Karpas-422 (cell line): Measurements from ENCODE around the gene POLN. TPM values are rescaled to one million over a fixed set of nuclear protein-coding genes. Genes with fewer than 3 reads are reported as not detected.

Source experiments
- DNase-seq: peaks from one replicate; pipeline ENCODE4 v3.0.0-alpha.2; 2015
- H2AFZ ChIP-seq: fragments of 200-600 bp; sonication (generic); 2 replicates; pipeline ENCODE4 v1.6.1; 2014; ENCODE audit warnings: antibody characterized with exemption, low read length, mixed read lengths
- H3K27ac ChIP-seq: fragments of 200-600 bp; sonication (generic); 2 replicates; pipeline ENCODE4 v1.5.1; 2014; ENCODE audit warnings: mild to moderate bottlenecking, low read length, moderate library complexity
- H3K27me3 ChIP-seq: fragments of 200-600 bp; sonication (generic); 2 replicates; pipeline ENCODE4 v1.6.1; 2014; ENCODE audit warnings: low read length, mixed read lengths
- H3K36me3 ChIP-seq: fragments of 200-600 bp; sonication (generic); 2 replicates; pipeline ENCODE4 v1.6.1; 2014; ENCODE audit warnings: low read length, mixed read lengths; ENCODE audit not compliant: insufficient read depth
- H3K4me1 ChIP-seq: fragments of 200-600 bp; sonication (generic); 2 replicates; pipeline ENCODE4 v1.6.1; 2014; ENCODE audit warnings: mild to moderate bottlenecking, low read length, mixed read lengths
- H3K4me2 ChIP-seq: fragments of 200-600 bp; sonication (generic); 2 replicates; pipeline ENCODE4 v1.6.1; 2014; ENCODE audit warnings: low read length, low read depth, mild to moderate bottlenecking; ENCODE audit not compliant: poor library complexity, severe bottlenecking
- H3K4me3 ChIP-seq: fragments of 200-600 bp; sonication (generic); 2 replicates; pipeline ENCODE4 v1.5.1; 2014; ENCODE audit warnings: mild to moderate bottlenecking, antibody characterized with exemption, low read length, mixed read lengths
- H3K79me2 ChIP-seq: fragments of 200-600 bp; sonication (generic); 2 replicates; pipeline ENCODE4 v1.6.1; 2014; ENCODE audit warnings: mild to moderate bottlenecking, low read length, mixed read lengths
- H3K9ac ChIP-seq: fragments of 200-600 bp; sonication (generic); 2 replicates; pipeline ENCODE4 v1.6.0; 2014; ENCODE audit warnings: low read length
- H3K9me2 ChIP-seq: fragments of 200-600 bp; sonication (generic), shearing (Covaris generic); replicated peaks from 2 replicates; pipeline ENCODE4 v1.6.0; 2014; ENCODE audit warnings: mild to moderate bottlenecking, low read length, moderate library complexity; ENCODE audit not compliant: insufficient read depth
- H3K9me3 ChIP-seq: fragments of 300-700, 200-600 bp; sonication (generic); 2 replicates; pipeline ENCODE4 v1.6.1; 2014; ENCODE audit warnings: low read length, mixed read lengths
- H4K20me1 ChIP-seq: fragments of 200-600 bp; sonication (generic); 2 replicates; pipeline ENCODE4 v1.6.1; 2014; ENCODE audit warnings: mild to moderate bottlenecking, antibody characterized with exemption, low read length, low read depth; ENCODE audit not compliant: insufficient read depth
- total RNA-seq: library from RNA; depleted of rRNA; stranded (reverse); fragments of >200 nt; shearing (Covaris generic); gene quantifications from 2 replicates; pipeline ENCODE4 v1.2.3, GENCODE V29; 2014; ENCODE audit warnings: low replicate concordance

The POLN gene
- total RNA-seq, 1 experiment from 2014 or later: 4.3 TPM

DNA sequence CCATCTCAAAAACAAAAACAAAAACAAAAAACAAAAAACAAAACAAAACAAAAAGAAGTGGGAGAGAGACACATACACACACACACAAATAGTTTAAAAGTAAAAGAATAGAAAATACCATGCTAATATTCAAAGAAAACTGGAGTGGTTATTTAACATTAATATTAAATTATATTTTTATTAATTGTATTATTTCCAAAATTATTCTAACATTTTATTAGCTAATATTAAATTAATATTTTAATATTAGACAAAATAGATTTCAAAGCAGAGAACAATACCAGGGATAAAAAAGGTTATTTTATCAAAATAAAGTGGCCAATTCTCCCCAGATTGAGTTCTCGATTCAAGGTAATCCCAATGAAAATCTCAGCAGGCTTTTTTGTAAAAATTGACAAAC is 91.8 kb downstream of the POLN start:
- no peak overlapping the region for H3K4me2 ChIP-seq
- no peaks in the 10 kb centered on the region for H4K20me1 ChIP-seq
- no peaks in the 10 kb centered on the region for H3K27me3 ChIP-seq
- DNase-seq: no peak
- H3K4me3 ChIP-seq: no peak overlapping the region
- H3K9ac ChIP-seq: no peak overlapping the region
- H2AFZ ChIP-seq: no peak overlapping the region
- no peaks in the 10 kb centered on the region for H3K9me2 ChIP-seq
- no peaks in the 10 kb centered on the region for H3K4me1 ChIP-seq
- H3K36me3 ChIP-seq: peaks cover 3% of the 10 kb centered on the region; the same call in 1 of the 2 replicates
- peaks cover 6% of the 10 kb centered on the region; the same call in 1 of the 2 replicates for H3K9me3 ChIP-seq
- no peak overlapping the region for H3K27ac ChIP-seq
- H3K79me2 ChIP-seq: no peaks in the 10 kb centered on the region

DNA sequence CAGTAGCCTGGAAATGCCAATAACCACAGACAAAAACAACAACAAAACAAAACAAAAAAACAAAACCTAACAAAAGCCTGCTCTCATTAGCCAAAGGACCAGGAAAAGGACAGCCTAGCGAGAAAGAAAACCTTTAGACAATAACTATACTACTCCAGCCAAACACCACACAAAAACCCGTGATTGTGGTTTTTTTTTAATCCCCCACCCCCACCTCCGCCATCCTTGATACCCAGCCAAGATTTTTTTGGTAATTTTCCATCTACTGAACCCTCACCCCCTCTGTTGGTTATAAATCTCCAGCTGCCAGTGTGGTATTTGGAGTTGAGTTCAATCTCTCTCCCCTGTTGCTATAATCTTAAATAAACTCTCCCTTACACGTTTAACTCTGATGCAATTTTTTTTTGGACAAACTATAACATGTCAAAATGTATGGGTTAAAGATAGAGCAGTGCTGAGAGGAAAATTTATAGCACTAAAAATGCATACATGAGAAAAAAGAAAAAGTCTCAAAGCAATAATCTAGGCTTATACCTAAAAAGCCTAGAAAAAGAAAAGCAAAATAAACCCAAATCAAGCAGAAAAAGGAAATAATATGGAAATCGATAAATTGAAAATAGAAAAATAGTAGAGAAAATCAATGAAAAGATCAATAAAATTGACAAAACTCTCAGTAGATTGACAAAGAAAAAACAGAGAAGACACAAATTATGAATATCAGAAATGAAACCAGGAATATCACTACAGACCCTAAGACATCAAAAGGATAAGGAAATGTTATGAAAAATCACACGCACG is 99.1 kb downstream of the POLN start:
- DNase-seq: no peak
- Histone ChIP-seq H3K4me2 (no peak overlapping the region), H3K9me2 (no peaks in the 10 kb centered on the region)

DNA sequence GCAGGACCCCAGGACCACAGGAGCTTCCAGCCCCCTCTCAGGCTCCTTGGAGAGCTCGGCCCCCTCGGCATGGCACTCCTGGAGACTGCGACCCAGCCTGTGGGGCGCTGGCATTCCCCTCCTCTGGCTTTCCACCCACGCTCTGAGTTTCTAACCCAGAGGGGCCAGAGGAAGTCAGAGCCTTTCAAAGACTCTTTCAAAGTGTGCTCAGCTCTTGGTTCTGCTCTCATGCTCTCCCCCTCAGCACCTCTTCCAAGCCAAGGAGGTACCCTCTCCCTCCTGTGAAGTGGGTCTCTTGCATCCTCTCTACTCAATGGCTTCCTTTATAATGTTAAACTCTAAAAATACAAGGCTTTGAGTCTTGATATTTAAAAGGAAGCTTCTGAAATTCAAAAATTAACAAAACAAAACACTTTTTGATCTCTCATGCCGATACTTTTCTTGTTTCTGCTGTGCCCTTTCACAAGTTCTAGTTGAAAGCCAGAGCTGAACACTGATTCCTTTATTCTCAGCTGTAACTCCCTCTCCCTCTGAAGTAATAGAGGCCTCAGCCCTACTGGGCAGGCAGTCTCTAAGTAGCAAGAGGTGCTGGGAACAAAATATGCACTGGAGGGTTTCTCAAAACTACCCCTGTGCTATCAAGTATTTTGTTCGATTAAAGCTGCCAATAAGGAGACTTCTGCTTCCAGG is 100.0 kb downstream of the POLN start:
- Histone ChIP-seq H4K20me1 (no peaks in the 10 kb centered on the region), H3K27ac (no peak overlapping the region), H3K4me3 (no peak overlapping the region), H3K9ac (no peak overlapping the region), H3K9me3 (no peaks in the 10 kb centered on the region), H3K27me3 (no peaks in the 10 kb centered on the region), H3K9me2 (no peaks in the 10 kb centered on the region), H3K79me2 (no peaks in the 10 kb centered on the region), H2AFZ (no peak overlapping the region), H3K36me3 (no peaks in the 10 kb centered on the region), H3K4me1 (no peaks in the 10 kb centered on the region), H3K4me2 (no peak overlapping the region)
- no peak for DNase-seq

More for the DNA sequence above, 99.1 kb downstream of the POLN start:
- Histone ChIP-seq H3K79me2 (no peaks in the 10 kb centered on the region), H3K9me3 (no peaks in the 10 kb centered on the region), H4K20me1 (no peaks in the 10 kb centered on the region), H3K9ac (no peak overlapping the region), H3K4me3 (no peak overlapping the region), H3K36me3 (no peaks in the 10 kb centered on the region), H3K27ac (no peak overlapping the region), H3K4me1 (no peaks in the 10 kb centered on the region), H2AFZ (no peak overlapping the region), H3K27me3 (no peaks in the 10 kb centered on the region)

DNA sequence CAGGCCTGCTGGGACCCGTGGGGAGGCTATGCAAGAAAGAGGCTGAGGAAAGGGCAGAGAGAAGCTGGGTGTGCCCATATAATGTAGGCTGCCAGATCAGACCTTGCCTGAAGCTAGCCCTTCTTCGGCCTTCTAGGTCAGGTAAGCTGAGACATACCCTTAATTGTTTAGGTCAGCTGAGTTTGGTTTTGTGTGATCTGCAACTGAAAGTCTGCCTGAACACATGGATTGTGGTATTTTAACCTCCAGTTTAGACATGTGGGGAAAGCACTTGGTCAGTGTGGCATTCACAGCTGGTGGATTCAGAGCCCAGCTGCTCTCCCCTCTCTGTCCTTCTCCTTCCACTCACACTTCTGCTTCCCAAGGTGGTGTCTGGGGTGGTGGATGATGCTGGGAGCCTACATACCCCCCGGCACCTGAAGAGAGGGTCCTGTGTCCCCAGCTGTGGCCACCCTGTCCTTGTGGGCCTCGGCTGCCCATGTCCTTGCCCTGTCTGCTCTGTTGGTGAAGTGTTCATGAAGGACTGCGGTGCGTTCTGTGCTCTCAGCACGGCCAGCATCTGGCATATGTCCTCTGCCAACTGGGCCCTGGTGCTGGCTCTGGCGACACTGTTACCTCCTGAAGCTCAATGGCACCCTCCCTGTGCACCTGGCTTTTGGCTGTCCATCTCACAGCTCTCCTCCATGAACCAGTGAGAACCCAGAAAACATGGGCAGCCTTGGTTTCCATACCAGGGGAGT is 100.7 kb downstream of the POLN start:
- no peak for DNase-seq
- H3K4me1 ChIP-seq: no peaks in the 10 kb centered on the region
- no peaks in the 10 kb centered on the region for H3K9me2 ChIP-seq
- H3K36me3 ChIP-seq: no peaks in the 10 kb centered on the region
- no peaks in the 10 kb centered on the region for H3K79me2 ChIP-seq
- H3K27ac ChIP-seq: no peak overlapping the region
- no peak overlapping the region for H3K9ac ChIP-seq
- H2AFZ ChIP-seq: no peak overlapping the region
- H3K27me3 ChIP-seq: no peaks in the 10 kb centered on the region
- no peaks in the 10 kb centered on the region for H4K20me1 ChIP-seq
- no peaks in the 10 kb centered on the region for H3K9me3 ChIP-seq
- H3K4me3 ChIP-seq: no peak overlapping the region
- H3K4me2 ChIP-seq: no peak overlapping the region

DNA sequence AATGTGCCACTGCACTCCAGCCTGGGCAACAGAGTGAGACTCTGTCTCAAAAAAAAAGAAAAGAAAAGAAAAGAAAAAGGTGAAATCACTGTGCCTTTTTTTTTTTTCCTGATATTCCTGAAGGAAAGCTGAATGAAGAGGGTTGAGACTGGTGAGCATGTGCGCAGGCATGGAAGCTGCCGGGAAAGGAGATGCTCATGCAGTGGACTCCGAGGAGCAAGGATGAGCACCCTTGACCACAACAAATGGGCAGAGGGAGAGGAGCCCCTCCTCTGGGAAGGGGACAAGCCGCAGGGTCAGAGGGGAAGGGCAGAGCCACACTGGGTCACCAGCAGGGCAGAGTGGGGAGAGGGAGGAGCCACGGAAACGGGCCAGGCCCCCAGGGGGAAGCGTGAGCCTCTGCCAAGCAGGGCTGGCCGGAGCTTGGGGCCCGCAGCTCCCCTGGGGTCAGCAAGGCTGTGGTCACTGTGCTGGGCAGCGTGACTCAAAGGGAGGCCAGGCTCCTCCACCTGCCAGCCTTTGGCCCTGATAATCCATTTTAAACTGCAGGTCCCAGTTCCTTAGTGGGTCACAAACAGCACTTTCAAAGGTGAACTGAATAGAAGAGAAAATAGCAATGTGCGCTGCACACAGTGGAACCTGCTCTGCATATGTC is 102.9 kb downstream of the POLN start:
- Histone ChIP-seq H3K79me2 (no peaks in the 10 kb centered on the region), H3K9me2 (no peaks in the 10 kb centered on the region), H4K20me1 (no peaks in the 10 kb centered on the region), H3K27me3 (no peaks in the 10 kb centered on the region), H3K36me3 (no peaks in the 10 kb centered on the region), H2AFZ (no peak overlapping the region), H3K4me1 (no peaks in the 10 kb centered on the region), H3K9me3 (no peaks in the 10 kb centered on the region), H3K9ac (no peak overlapping the region), H3K27ac (no peak overlapping the region), H3K4me3 (no peak overlapping the region), H3K4me2 (no peak overlapping the region)
- DNase-seq: no peak

DNA sequence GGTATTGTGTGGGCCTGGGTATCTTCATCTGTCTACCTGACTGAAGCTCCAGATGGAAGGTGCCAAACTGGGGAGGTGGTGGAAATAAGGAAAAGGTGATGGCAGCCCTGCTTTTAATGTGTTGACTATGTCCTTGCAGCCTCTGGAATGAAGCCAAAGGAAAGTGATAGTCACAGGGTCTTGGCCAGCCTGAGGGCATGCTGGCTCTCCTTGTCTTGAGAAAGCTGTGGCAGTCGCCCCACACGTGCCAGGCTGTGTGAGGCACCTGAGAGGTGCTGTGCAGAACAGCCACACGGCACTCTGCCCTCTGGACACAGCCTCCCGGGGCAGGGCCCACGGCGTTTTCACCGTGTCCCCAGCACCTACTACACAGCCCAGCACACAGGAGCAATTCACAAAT is 105.2 kb downstream of the POLN start:
- H3K9ac ChIP-seq: no peak overlapping the region
- H3K27me3 ChIP-seq: no peaks in the 10 kb centered on the region
- H4K20me1 ChIP-seq: no peaks in the 10 kb centered on the region
- no peak overlapping the region for H2AFZ ChIP-seq
- H3K36me3 ChIP-seq: no peaks in the 10 kb centered on the region
- H3K4me1 ChIP-seq: no peaks in the 10 kb centered on the region
- H3K79me2 ChIP-seq: no peaks in the 10 kb centered on the region
- H3K9me2 ChIP-seq: no peaks in the 10 kb centered on the region
- no peak for DNase-seq
- H3K4me3 ChIP-seq: no peak overlapping the region
- H3K4me2 ChIP-seq: no peak overlapping the region
- H3K9me3 ChIP-seq: peaks cover 12% of the 10 kb centered on the region
- H3K27ac ChIP-seq: no peak overlapping the region

DNA sequence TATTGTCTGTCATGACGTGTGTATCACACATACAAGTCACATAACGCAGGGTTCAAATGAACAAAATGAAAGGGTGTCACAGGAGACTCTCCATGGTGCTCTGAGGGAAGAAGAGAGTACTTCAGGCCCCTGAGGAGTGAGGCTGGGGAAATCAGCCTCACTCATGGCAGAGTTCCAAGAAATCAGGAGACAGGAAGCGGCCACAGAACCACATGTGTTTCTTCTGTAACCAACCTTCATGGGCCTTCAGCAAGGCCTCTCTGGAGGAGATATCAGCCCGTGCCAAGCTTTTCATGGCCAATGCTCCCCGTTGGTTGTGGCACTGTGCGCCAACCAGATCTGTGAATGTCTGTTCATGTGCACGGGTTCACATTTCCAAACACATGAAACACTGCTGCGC is 106.8 kb downstream of the POLN start:
- Histone ChIP-seq H3K4me2 (no peak overlapping the region), H3K36me3 (no peaks in the 10 kb centered on the region), H3K4me1 (no peaks in the 10 kb centered on the region), H3K9me2 (no peaks in the 10 kb centered on the region), H3K27me3 (no peaks in the 10 kb centered on the region), H2AFZ (no peak overlapping the region), H4K20me1 (no peaks in the 10 kb centered on the region), H3K4me3 (no peak overlapping the region), H3K9ac (no peak overlapping the region), H3K79me2 (no peaks in the 10 kb centered on the region), H3K27ac (no peak overlapping the region), H3K9me3 (peaks cover 13% of the 10 kb centered on the region)
- no peak for DNase-seq

DNA sequence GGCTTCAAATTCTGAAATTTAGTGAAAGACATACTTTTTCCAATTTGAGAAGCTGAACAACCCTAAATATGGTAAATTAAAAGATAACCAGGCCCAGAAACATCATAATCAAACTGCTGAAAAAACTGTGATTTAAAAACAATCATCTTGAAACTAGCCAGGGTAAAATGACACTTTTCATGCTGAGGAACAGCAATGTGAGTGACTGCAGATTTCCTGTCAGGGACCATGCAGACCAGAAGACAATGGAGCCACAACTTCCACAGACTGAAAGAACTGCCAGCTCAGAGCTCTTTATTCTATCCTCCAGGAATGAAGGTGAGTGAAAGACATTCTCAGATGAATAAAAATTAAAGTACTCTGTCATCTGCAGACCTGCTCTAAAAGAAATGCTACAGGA is 109.5 kb downstream of the POLN start:
- no peak for DNase-seq
- Histone ChIP-seq H3K36me3 (no peaks in the 10 kb centered on the region), H3K27me3 (no peaks in the 10 kb centered on the region), H3K4me2 (no peak overlapping the region), H3K9ac (no peak overlapping the region), H3K9me3 (peaks cover 13% of the 10 kb centered on the region), H3K9me2 (no peaks in the 10 kb centered on the region), H3K4me3 (no peak overlapping the region), H3K4me1 (no peaks in the 10 kb centered on the region), H2AFZ (no peak overlapping the region), H3K79me2 (no peaks in the 10 kb centered on the region), H3K27ac (no peak overlapping the region), H4K20me1 (no peaks in the 10 kb centered on the region)
